Erythroblast (primary cell): ENCODE measurements around the gene HOXC6.

ENCODE experiments used
- GATA1 ChIP-seq: IDR thresholded peaks from 2 replicates; pipeline ENCODE4 v1.6.1; 2011; ENCODE audit warnings: low read depth, mild to moderate bottlenecking, control low read depth, low read length, moderate library complexity
- POLR2A ChIP-seq: IDR thresholded peaks from 2 replicates; pipeline ENCODE4 v1.6.1; 2011; ENCODE audit warnings: mild to moderate bottlenecking, low read length

DNA sequence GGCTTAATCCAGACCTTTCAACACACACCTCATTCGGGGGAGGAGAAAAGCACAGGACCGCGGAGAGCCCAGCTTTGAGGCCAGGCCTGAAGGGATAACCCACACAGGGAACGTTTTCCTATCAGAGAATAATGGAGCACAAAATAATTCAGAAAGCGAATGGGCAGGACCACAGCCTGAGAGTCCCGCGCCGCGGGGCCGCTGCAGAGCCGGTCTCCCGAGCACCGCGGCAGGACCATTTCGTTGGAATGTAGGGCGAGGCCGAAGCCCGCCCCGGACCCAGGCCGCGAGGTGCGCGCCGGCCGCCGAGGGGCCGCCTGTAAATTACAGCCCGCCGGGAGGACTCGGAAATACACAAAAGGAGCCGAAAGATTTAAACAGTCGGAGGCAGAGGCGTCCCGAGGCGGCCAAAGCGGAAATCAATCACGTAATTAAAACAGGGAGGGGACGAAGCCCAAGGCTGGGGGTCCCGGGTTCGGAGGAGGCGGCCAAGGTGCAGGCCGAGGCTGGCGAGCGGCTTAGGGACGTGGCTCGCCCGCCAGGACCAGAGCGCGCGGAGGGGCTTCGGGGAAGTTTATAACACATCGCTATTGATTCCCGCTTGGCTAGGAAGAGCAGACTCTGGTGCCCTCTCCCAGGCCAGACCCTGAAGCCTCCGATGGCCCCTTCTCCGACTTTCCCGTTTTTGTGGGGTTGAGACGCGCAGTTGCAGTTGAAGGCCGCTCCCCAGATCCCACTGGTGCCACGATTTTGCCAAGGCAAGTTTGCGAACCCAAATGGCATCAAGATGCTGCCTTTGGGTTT lies 19.1 kb downstream of the HOXC6 start:
- TF ChIP-seq POLR2A (no peak), GATA1 (no peak)
